Chondrocyte (in vitro differentiated cells): Measurements from ENCODE around the gene CCDC120. TPM values are rescaled to one million over a fixed set of nuclear protein-coding genes. Genes with fewer than 3 reads are reported as not detected.
A peak's percentile ranks its signal among the peaks of the same experiment; 100 is the strongest.

ENCODE experiments used
- DNase-seq: peaks from one replicate; pipeline ENCODE4 v3.0.0; 2021; ENCODE audit warnings: mixed read lengths, low spot score
- H3K27ac Mint-ChIP-seq: one replicate; pipeline ENCODE4 v1.8.0; 2021; ENCODE audit warnings: mild to moderate bottlenecking, moderate library complexity, mixed read lengths; ENCODE audit not compliant: unreplicated experiment
- H3K27me3 Mint-ChIP-seq: 2 replicates; pipeline ENCODE4 v1.8.0; 2021; ENCODE audit warnings: low read depth, mixed read lengths
- H3K36me3 Mint-ChIP-seq: 2 replicates; pipeline ENCODE4 v1.8.0; 2021; ENCODE audit warnings: low read depth, mixed read lengths
- H3K4me1 Mint-ChIP-seq: 2 replicates; pipeline ENCODE4 v1.8.0; 2021; ENCODE audit warnings: low read depth, mild to moderate bottlenecking, mixed read lengths
- H3K4me3 Mint-ChIP-seq: one replicate; pipeline ENCODE4 v1.8.0; 2021; ENCODE audit warnings: mild to moderate bottlenecking, moderate library complexity, mixed read lengths; ENCODE audit not compliant: unreplicated experiment
- H3K9me3 Mint-ChIP-seq: 2 replicates; pipeline ENCODE4 v1.8.0; 2021; ENCODE audit warnings: low read depth, mixed read lengths
- total RNA-seq: library from RNA; stranded (reverse); gene quantifications from 3 replicates; pipeline ENCODE4 v1.2.1, GENCODE V29; 2021
- TF ChIP-seq, protein P1 (sequence below): fragments of 200-600 bp; sonication (generic); IDR thresholded peaks from 2 replicates; pipeline ENCODE4 v1.5.0; 2021; ENCODE audit warnings: antibody characterized with exemption, mild to moderate bottlenecking, moderate library complexity

CCDC120 gene
- total RNA-seq, 1 donor from 2014 or later: 6.9 TPM

DNA sequence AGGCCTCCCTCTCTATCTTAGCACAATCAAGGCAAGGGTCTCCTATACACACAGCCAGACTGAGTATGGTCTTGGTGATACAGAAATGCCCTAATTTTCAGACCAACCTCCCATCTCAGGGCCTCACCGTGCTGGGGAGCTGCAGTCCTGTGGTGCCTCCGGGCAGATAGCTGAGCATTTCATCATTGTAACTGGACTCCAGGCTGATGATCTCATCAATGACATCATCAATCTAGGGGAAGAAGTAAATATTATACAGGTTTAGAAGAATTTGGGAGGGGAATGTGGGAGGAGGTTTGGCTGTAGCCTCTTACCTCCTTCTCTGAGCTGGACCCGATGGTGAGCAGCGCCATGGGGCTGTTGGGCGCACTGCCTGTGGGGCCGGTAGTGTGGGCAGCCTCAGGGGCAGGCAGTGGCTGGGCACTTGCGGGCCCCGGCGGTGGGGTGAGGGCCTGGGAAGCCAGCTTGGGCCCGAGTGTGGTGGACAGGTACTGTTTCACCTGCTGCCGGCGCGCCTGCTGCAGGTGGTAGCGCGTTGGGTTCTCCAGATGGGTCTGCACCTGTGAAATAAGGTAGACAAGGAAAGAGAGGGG, 20.8 kb upstream of the CCDC120 start:
- Mint-ChIP-seq H3K27me3 (no peaks in the 10 kb centered on the region), H3K4me3 (no peak overlapping the region), H3K4me1 (peaks cover 40% of the 10 kb centered on the region), H3K9me3 (peaks cover 5% of the 10 kb centered on the region), H3K27ac (peak overlapping the region; percentile 70), H3K36me3 (peaks cover 19% of the 10 kb centered on the region)
- TF ChIP-seq, protein P1, sequence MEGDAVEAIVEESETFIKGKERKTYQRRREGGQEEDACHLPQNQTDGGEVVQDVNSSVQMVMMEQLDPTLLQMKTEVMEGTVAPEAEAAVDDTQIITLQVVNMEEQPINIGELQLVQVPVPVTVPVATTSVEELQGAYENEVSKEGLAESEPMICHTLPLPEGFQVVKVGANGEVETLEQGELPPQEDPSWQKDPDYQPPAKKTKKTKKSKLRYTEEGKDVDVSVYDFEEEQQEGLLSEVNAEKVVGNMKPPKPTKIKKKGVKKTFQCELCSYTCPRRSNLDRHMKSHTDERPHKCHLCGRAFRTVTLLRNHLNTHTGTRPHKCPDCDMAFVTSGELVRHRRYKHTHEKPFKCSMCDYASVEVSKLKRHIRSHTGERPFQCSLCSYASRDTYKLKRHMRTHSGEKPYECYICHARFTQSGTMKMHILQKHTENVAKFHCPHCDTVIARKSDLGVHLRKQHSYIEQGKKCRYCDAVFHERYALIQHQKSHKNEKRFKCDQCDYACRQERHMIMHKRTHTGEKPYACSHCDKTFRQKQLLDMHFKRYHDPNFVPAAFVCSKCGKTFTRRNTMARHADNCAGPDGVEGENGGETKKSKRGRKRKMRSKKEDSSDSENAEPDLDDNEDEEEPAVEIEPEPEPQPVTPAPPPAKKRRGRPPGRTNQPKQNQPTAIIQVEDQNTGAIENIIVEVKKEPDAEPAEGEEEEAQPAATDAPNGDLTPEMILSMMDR: no peak
- DNase-seq: no peak

DNA sequence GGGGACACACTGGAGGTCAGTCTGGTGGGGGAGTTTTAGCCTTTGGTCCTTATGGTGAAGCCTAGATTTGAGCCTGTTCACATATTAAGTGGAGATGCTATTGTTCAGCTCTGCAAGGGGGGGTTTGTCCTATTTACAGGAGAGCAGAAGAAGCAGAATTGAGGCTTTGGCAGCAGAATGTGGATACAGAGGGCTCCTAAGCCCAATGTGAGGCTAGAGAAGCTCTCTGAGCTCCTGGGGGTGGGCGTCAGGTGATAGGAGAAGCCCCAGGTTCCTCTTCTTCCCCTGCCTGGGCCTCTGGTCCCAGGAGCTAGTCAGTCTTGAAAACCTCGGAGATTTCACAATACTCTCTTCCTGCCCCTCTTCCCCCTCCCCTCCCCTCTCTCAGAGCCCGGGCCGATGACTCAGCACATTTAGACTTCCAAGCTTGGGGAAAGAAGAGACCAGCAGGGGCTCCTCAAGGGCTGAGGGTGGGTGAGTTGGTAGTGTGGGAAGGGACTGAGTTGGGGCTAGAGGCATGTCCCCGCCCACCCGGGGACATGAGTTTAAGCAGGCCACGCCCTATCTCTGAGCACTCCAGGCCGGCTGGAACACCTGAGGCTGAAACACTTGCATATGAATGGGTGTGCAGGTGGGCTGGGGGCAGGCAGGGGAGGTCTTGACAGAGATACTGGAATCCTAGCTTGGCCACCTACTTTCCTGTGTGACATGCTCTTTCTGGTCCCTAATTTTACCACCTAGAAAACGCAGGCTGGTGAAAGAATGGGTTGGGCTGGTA, 19.0 kb upstream of the CCDC120 start:
- no peaks in the 10 kb centered on the region for H3K27me3 Mint-ChIP-seq
- H3K4me1 Mint-ChIP-seq: peaks cover 32% of the 10 kb centered on the region
- peak overlapping the region; percentile 96 for H3K27ac Mint-ChIP-seq
- TF ChIP-seq, protein P1: peak; percentile 53
- H3K4me3 Mint-ChIP-seq: peak overlapping the region; percentile 90
- no peak for DNase-seq
- H3K9me3 Mint-ChIP-seq: peaks cover 5% of the 10 kb centered on the region
- peaks cover 11% of the 10 kb centered on the region for H3K36me3 Mint-ChIP-seq

DNA sequence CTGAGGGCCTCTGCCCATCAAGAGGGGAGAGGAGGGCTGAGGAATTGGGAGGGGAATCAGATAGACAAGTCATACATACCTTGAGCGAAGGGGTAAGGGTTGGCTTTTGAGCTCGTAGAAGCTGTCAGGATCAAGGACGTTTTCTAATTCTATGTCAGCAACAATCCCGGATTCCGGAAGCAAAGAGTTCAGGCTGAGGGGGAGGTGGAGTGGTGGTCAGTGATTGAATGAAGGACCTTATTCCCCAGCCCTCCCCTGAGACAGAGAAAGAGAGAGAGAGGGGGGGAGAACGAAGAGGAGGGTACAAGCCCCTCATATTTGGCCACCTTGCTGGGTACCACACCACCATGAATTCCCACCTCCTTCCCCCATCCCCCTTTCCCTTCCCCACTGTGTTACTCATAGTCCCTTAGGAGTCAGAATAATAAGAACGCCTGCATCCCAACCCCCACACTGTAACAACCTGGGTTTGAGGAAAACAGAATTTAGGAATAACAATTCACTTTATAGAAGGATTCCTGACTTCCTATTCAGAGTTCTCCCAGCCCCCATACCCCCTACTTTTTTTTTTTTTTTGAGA, 18.3 kb upstream of the CCDC120 start:
- DNase-seq: no peak
- Mint-ChIP-seq H3K4me1 (peaks cover 30% of the 10 kb centered on the region), H3K36me3 (peaks cover 11% of the 10 kb centered on the region), H3K27ac (peak overlapping the region; percentile 96), H3K4me3 (peak overlapping the region; percentile 90), H3K9me3 (peaks cover 5% of the 10 kb centered on the region), H3K27me3 (no peaks in the 10 kb centered on the region)
- TF ChIP-seq, protein P1: no peak

DNA sequence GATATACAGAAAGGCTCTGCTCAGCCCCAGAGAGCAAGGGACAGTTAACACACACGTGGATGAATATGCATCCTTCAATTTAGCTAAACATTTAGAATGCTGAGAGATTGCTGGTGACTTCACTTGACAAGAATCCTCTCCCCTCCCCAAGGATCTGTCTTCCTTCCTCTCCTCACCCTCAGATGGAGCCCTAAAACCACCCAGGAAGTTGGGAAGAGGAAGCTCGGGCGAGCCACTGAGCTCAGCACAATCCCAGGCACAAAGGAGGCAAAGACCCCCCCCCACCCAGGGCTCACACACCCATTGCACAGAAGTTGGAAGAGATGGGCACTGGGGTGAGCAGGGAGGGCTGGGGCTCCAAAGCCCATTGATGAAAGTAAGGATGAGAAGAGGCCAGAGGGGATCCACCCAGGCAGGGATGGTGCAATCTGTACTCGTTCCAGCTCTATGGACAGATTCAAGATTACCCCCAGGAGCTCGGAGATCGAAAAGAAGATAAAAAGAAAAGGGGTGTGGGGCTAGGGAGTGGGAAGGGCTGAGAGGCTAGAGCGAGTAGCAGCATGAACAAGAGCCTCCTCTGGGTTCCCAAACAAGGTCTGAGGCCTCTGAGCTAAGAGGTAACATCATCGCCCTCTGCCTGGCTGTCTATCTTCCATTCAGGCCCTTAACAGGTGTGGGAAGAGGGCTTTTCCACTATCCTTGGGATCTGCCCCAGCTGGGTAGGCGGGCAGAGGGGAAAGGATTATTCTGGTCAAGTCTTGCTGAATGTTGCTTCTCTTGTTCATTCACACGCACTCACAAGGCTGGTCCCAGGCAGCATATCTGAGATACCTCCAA, 16.8 kb upstream of the CCDC120 start:
- TF ChIP-seq, protein P1: no peak
- Mint-ChIP-seq H3K36me3 (peaks cover 11% of the 10 kb centered on the region), H3K9me3 (peaks cover 5% of the 10 kb centered on the region)

More for the DNA sequence above, 16.8 kb upstream of the CCDC120 start:
- Mint-ChIP-seq H3K4me1 (peaks cover 30% of the 10 kb centered on the region), H3K27ac (peak overlapping the region; percentile 96), H3K4me3 (peak overlapping the region; percentile 90), H3K27me3 (no peaks in the 10 kb centered on the region)
- DNase-seq: no peak
